SK-N-SH (cell line): ENCODE results near the gene SCAPER. TPM values are rescaled to one million over a fixed set of nuclear protein-coding genes. Genes with fewer than 3 reads are reported as not detected.

Experiments
- CTCF ChIA-PET: fragments of 300-600, 350-600 bp; formaldehyde crosslinking; extraction: SDS; loops from one replicate; lab custom pipeline; 2021; lab: Yijun Ruan, JAX
- POLR2A ChIA-PET: fragments of 350-600 bp; sonication (Branson Sonifier 250); formaldehyde crosslinking; extraction: SDS; loops from one replicate; lab custom pipeline; 2020; ENCODE audit warnings: antibody characterized with exemption, inconsistent platforms; lab: Yijun Ruan, JAX
- DNase-seq: peaks from one replicate; pipeline ENCODE4 v3.0.0; 2012
- H2AFZ ChIP-seq: fragments of 200-600 bp; sonication (generic); 2 replicates; pipeline ENCODE4 v1.8.1; 2016; ENCODE audit warnings: antibody characterized with exemption, mild to moderate bottlenecking, low read depth
- H3F3A ChIP-seq: fragments of 200-600 bp; sonication (generic); replicated peaks from 2 replicates; pipeline ENCODE3; 2016; ENCODE audit warnings: antibody characterized with exemption, mild to moderate bottlenecking; ENCODE audit not compliant: insufficient read depth
- H3K27ac ChIP-seq, 2 experiments: fragments of 200-500 bp in 1 of 2; fragments of 200-600 bp in 1 of 2; sonication (Bioruptor generic) in 1 of 2; sonication (generic), shearing (Covaris generic) in 1 of 2; 2 replicates each; pipeline versions ENCODE4 v1.5.1 to v1.6.1; 2014 to 2016; ENCODE audit warnings: low read depth in 2 of 2, inconsistent platforms in 1 of 2, low read length in 1 of 2, mild to moderate bottlenecking in 1 of 2, mixed read lengths in 1 of 2
- H3K27me3 ChIP-seq: fragments of 200-600 bp; sonication (generic), shearing (Covaris generic); 2 replicates; pipeline ENCODE4 v1.6.1; 2016; ENCODE audit warnings: mixed run types; ENCODE audit not compliant: insufficient read depth
- H3K36me3 ChIP-seq, 2 experiments: fragments of 200-500 bp in 1 of 2; fragments of 200-600 bp in 1 of 2; sonication (Bioruptor generic) in 1 of 2; sonication (generic) in 1 of 2; replicated peaks in 1 of 2; 2 replicates each; pipeline versions ENCODE3 to v1.5.1; 2014 to 2016; ENCODE audit warnings: low read length in 1 of 2, mild to moderate bottlenecking in 1 of 2; ENCODE audit not compliant: insufficient read depth in 2 of 2, control insufficient read depth in 1 of 2
- H3K4me1 ChIP-seq, 2 experiments: fragments of 200-500 bp in 1 of 2; fragments of 200-600 bp in 1 of 2; sonication (Bioruptor generic) in 1 of 2; sonication (generic), shearing (Covaris generic) in 1 of 2; 2 replicates each; pipeline versions ENCODE4 v1.5.1 to v1.6.1; 2014 to 2016; ENCODE audit warnings: low read depth in 1 of 2, low read length in 1 of 2, mixed run types in 1 of 2; ENCODE audit not compliant: insufficient read depth in 2 of 2, control insufficient read depth in 1 of 2
- H3K4me2 ChIP-seq: fragments of 200-600 bp; sonication (generic), shearing (Covaris generic); 2 replicates; pipeline ENCODE4 v1.6.1; 2017; ENCODE audit warnings: mixed run types
- H3K4me3 ChIP-seq, 2 experiments: fragments of 200-500 bp in 1 of 2; fragments of 200-600 bp in 1 of 2; sonication (Bioruptor generic) in 1 of 2; sonication (generic), shearing (Covaris generic) in 1 of 2; 2 replicates each; pipeline versions ENCODE4 v1.5.1 to v1.8.1; 2014 to 2016; ENCODE audit warnings: low read depth in 2 of 2, inconsistent platforms in 1 of 2, low read length in 1 of 2, mild to moderate bottlenecking in 1 of 2, mixed read lengths in 1 of 2, moderate library complexity in 1 of 2
- H3K79me2 ChIP-seq: fragments of 200-600 bp; sonication (generic); 2 replicates; pipeline ENCODE4 v1.8.1; 2017; ENCODE audit warnings: mild to moderate bottlenecking; ENCODE audit not compliant: insufficient read depth
- H3K9ac ChIP-seq: fragments of 200-600 bp; sonication (generic); 2 replicates; pipeline ENCODE4 v1.6.1; 2017; ENCODE audit warnings: mixed run types
- H3K9me2 ChIP-seq: fragments of 200-600 bp; sonication (generic); 2 replicates; pipeline ENCODE4 v1.6.1; 2017; ENCODE audit warnings: mixed run types
- H3K9me3 ChIP-seq: fragments of 200-600 bp; sonication (generic); 2 replicates; pipeline ENCODE4 v1.6.1; 2017; ENCODE audit warnings: mixed run types, mild to moderate bottlenecking, moderate library complexity
- H4K20me1 ChIP-seq: fragments of 200-600 bp; sonication (generic); 2 replicates; pipeline ENCODE4 v1.6.1; 2017; ENCODE audit warnings: mild to moderate bottlenecking, mixed run types; ENCODE audit not compliant: insufficient read depth
- FOXJ3 ChIP-seq: sonication (generic); formaldehyde crosslinking; IDR thresholded peaks from 2 replicates; pipeline ENCODE4 v1.5.1; 2020; ENCODE audit warnings: mild to moderate bottlenecking, missing genetic modification reagents
- GABPA ChIP-seq: IDR thresholded peaks from 2 replicates; pipeline ENCODE4 v1.4.0; 2012; ENCODE audit warnings: low read depth, mild to moderate bottlenecking
- MEF2A ChIP-seq: IDR thresholded peaks from 2 replicates; pipeline ENCODE4 v1.4.0; 2012; ENCODE audit warnings: low read depth, borderline replicate concordance
- MXI1 ChIP-seq: IDR thresholded peaks from 2 replicates; pipeline ENCODE4 v1.6.1; 2012; ENCODE audit warnings: mild to moderate bottlenecking, low read depth, low read length, improper control_type of control experiment
- RXRA ChIP-seq: IDR thresholded peaks from 2 replicates; pipeline ENCODE4 v1.4.0; 2012; ENCODE audit warnings: low read depth, mild to moderate bottlenecking, borderline replicate concordance
- polyA plus RNA-seq, 3 experiments: library from polyadenylated mRNA; depleted of rRNA; stranded (reverse); fragments of >200 nt; gene quantifications; 2 replicates each; pipeline ENCODE4 v1.2.3, GENCODE V29; 2012
- TF ChIP-seq, protein P1 (sequence below): IDR thresholded peaks from 2 replicates; pipeline ENCODE4 v1.4.0; 2012; ENCODE audit warnings: low read depth, borderline replicate concordance
- TF ChIP-seq, protein P2 (sequence below): fragments of 150-350 bp; IDR thresholded peaks from 2 replicates; pipeline ENCODE4 v1.6.1; 2016; ENCODE audit warnings: mild to moderate bottlenecking, low read depth, low read length
- TF ChIP-seq, protein P3 (sequence below): IDR thresholded peaks from 2 replicates; pipeline ENCODE4 v1.6.1; 2012; ENCODE audit warnings: mild to moderate bottlenecking, low read depth, low read length, moderate library complexity

SCAPER gene
- polyA plus RNA-seq, 1 of the 3 experiments (the other 2 are of a cell fraction): 1.8 TPM

DNA sequence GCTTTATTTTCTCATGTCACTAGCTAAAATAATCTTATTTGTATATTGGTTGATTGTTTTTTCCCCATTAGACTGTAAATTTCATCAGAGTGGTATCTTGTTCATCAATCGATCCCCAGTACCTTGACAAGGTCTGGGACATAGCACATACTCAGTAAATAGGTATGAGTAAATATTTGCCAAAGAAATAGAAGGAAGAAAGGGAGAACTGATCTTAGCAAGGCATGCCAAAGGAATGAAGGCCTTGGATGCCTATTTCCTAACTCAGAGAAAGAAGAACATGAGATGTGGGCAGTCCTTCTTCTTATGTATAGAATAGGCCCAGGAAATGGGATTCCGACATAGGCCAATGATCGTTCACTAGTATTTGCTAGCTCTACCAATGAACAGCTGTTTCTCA, 513.8 kb downstream of the SCAPER start (continued):
- TF ChIP-seq RXRA: no peak
- TF ChIP-seq MXI1: no peak
- TF ChIP-seq, protein P1, sequence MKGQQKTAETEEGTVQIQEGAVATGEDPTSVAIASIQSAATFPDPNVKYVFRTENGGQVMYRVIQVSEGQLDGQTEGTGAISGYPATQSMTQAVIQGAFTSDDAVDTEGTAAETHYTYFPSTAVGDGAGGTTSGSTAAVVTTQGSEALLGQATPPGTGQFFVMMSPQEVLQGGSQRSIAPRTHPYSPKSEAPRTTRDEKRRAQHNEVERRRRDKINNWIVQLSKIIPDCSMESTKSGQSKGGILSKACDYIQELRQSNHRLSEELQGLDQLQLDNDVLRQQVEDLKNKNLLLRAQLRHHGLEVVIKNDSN: no peak
- TF ChIP-seq, protein P2, sequence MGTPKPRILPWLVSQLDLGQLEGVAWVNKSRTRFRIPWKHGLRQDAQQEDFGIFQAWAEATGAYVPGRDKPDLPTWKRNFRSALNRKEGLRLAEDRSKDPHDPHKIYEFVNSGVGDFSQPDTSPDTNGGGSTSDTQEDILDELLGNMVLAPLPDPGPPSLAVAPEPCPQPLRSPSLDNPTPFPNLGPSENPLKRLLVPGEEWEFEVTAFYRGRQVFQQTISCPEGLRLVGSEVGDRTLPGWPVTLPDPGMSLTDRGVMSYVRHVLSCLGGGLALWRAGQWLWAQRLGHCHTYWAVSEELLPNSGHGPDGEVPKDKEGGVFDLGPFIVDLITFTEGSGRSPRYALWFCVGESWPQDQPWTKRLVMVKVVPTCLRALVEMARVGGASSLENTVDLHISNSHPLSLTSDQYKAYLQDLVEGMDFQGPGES: no peak
- no peak for TF ChIP-seq GABPA
- no peak for TF ChIP-seq FOXJ3 (CRISPR knock-in tag)

DNA sequence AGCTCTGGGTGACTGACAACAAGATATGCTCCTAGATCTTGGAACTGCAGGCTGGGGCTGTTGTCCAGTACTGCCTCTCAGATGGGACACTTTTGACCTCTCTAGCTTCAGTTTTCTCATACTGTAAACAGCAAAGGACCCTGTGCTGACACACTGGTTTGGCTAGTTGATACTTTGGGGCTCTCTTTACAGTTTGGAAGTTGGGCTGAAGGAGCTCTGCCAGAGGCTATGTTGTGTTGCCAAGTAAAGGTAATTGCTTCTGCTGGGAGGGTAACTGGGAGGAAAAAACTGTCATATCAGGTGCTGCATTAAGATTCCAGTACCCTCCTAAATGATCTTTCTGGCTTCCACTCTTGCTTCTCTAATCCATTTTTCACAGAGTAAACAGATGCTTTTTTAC, 514.6 kb downstream of the SCAPER start:
- no peak for DNase-seq
- Histone ChIP-seq H3K4me3 (no peak overlapping the region), H3K4me1 (peaks cover 0 to 7% of the 10 kb centered on the region in 2 experiments; a peak in 2 of 4 replicates), H4K20me1 (no peaks in the 10 kb centered on the region), H3K27ac (no peak overlapping the region), H2AFZ (no peak overlapping the region), H3K9ac (no peak overlapping the region), H3K79me2 (no peaks in the 10 kb centered on the region), H3K4me2 (no peak overlapping the region), H3K9me3 (no peaks in the 10 kb centered on the region)
- CTCF ChIA-PET: no interaction called here
- TF ChIP-seq, protein P2: no peak
- TF ChIP-seq MEF2A: no peak
- TF ChIP-seq, protein P3, sequence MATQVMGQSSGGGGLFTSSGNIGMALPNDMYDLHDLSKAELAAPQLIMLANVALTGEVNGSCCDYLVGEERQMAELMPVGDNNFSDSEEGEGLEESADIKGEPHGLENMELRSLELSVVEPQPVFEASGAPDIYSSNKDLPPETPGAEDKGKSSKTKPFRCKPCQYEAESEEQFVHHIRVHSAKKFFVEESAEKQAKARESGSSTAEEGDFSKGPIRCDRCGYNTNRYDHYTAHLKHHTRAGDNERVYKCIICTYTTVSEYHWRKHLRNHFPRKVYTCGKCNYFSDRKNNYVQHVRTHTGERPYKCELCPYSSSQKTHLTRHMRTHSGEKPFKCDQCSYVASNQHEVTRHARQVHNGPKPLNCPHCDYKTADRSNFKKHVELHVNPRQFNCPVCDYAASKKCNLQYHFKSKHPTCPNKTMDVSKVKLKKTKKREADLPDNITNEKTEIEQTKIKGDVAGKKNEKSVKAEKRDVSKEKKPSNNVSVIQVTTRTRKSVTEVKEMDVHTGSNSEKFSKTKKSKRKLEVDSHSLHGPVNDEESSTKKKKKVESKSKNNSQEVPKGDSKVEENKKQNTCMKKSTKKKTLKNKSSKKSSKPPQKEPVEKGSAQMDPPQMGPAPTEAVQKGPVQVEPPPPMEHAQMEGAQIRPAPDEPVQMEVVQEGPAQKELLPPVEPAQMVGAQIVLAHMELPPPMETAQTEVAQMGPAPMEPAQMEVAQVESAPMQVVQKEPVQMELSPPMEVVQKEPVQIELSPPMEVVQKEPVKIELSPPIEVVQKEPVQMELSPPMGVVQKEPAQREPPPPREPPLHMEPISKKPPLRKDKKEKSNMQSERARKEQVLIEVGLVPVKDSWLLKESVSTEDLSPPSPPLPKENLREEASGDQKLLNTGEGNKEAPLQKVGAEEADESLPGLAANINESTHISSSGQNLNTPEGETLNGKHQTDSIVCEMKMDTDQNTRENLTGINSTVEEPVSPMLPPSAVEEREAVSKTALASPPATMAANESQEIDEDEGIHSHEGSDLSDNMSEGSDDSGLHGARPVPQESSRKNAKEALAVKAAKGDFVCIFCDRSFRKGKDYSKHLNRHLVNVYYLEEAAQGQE: no peak
- TF ChIP-seq, all 33 proteins: peak for 0
- no peaks in the 10 kb centered on the region for H3K36me3 ChIP-seq
- no peaks in the 10 kb centered on the region for H3K27me3 ChIP-seq
- no peaks in the 10 kb centered on the region for H3K9me2 ChIP-seq
- POLR2A ChIA-PET: no interaction called here
- no peaks in the 10 kb centered on the region for H3F3A ChIP-seq
